ENCODE results near the gene WNT7A.

Gene WNT7A

DNA sequence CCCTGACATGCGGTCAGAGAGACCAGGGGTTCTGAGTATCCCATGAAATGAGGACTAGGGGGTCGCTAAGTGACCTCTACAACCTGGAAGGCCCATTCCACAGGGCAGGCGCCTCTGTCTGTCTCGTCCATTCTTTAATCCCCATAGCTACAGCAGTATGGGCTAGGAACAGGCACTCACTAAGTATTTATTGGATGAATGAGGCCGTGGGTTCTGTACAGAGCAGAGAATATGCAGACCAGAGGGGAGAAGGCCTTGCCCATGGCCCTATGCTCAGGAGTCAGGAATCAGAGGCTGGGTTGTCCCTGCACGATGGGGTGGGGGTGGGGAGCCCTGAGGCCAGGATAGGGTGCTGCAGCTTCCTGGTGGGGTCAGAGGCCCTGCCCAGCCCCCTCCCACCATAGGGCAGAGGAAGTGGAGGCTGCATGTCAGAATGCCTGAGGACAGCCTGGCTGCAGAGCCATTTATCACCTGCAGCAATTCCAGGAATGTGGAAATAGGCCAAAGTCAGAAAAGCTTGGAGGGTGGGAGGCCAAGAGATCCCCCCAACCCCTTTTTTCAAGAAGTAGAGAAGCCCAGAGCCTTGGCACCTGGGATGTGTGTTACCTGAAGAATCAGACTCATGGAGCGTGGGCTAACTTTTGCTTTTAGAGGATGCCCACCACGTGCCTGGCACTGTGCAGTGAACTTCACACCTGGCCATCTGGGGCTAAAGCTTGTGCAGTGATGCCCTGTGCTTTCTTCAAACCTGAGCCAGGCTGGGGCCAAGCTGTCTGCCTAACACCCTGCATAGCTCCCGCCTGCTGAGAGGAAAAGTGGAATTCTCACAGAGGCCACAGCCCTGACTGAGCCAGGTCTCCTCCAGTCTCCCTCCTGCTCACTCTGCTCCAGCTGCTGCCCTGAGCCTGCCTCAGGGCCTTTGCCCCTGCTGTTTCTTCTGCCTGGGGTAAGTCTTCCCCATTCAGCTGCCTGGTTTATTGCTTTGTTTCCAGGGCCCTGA is 109.4 kb downstream of the WNT7A start:
- no peak for DNase-seq (ENCODE audit: low spot score)

GRCh38 chr3:13769422-13769821 is 110.4 kb downstream of the WNT7A start:
- no peak for DNase-seq (ENCODE audit: low spot score)

DNA sequence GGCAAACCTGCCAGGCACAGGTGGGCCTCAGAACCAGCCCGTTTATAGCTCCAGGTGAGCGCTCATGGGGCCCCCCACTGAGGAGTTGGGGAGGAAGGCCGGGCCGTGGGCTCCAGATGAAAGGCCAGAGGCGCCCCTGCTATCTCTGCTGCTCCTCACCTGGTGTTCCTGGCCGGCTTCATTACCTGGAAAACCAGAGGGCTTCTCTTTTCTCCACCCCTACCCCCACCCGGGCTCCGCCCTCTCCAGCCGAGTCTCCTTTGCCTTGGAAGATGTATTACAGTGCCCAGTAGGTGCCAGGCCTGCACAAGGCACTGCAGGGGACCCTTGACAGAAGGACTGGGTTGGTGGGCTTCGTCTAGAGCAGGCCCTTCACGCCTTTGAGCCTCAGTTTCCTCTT is 111.4 kb downstream of the WNT7A start:
- DNase-seq (ENCODE audit: low spot score), result no peak

DNA sequence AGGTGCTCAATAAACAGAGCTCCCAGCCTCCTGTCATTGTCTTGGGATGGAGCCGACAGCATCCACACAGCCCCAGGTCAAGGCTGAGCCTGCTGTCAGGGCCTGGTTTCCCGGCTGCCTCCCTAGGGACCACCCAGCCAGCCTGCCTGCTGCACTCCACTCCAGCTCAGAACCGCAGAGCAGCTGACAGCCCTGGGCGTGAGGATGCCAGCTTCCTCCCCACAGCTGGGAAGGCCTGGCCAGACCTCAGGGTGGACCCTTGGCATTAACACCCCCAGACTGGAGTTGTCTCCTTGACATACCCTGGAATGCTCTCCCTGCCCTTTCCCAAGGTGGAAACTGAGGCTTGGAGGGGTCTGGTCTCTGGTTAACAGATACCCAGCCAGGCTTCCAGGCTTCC is 112.0 kb downstream of the WNT7A start:
- DNase-seq (ENCODE audit: low spot score), result no peak

DNA sequence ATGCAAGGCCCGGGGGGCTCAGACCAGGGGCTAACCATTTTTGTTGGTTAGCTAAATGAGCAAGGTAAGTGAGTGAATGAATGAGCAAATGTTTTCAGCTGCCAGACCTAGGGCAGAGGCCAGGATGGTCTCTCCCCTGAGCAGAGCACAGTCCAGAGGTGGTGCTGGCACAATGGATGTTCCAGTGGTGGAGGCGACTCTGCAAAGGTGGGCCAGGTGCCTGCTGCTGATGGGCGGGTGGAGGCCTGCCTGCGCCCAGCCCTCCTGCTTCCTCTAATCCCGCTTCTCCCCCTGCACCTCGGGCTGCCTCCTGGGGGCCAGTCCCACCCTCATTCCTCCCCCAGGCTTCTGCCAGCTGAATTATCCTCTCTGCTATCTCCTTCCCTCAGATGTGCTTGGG is 112.8 kb downstream of the WNT7A start:
- DNase-seq (ENCODE audit: low spot score), result no peak

Data from AG08395 (cell line).